ENCODE results near the gene POP4.

Gene POP4

DNA sequence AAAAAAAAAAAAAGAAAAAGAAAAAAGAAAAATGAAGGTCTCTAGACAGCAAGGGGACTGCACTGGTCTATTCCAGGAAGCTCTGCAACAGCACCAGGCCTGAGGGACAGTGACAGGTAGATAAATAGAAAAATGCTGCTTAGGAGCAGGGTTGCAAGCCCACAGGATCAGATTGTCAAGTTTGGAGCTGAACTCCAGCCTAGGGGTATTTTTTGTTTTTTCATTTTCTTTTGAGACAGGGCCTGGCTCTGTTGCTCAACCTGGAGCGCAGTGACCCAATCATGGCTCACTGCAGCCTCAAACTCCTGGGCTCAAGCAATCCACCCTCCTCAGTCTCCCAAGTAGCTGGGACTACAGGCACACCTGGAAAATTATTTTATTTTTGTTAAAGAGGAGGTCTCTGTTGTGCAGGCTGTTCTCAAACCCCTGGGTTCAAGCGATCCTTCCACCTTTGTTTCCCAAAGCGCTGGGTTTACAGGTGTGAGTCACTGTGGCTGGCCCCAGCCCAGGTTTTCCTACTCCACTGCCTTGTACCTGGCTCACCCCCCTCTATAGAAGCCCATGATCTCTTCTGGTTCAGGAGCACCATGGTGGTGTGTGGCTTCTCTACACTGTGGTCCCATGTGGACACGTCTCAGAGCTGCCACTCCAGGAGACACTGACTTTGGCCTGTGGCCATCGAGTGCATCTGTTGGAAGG is 23.9 kb downstream of the POP4 start:
- no peak for DNase-seq (ENCODE audit: low read depth in 2 of 2)

DNA sequence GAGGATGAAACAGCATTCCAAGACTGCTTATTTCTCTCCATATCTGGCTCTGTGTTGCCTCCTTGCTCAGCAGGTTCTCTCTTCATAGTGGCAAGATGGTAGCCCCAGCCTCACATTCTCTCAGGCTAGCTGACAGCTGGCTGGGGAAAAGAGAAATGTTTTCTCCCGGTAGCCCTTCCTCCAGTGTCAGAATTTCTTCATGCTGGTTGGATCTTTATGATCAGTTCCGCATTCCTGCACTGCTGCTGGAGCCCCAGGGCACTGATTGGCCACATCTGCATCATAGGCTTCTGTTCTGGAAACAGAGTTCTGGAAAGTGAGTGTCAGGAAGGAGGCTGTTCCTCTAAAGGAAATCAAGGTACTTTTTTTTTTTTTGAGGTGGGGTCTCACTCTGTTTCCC is 24.6 kb downstream of the POP4 start:
- DNase-seq (ENCODE audit: low read depth in 2 of 2) = no peak

GRCh38 chr19:29631450-29631849 is 25.4 kb downstream of the POP4 start:
- DNase-seq (ENCODE audit: low read depth in 2 of 2) = no peak

DNA sequence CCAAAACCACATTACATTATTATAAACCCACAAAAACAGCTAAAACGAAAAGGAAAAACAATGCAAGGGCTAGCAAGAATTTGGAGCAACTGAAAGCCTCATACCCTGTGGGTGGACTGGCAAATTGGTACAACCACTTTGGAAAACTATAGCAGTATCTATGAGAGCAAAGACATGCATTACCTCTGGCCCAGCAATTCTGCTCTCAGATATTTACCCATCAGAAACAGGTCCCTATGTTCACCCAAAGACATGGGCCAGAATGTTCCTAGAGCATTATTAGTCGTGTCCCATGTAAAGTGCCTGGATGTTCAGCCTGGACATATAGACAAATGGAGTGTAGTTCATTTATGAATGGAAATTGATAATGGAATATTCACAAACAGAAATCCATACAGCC is 27.9 kb downstream of the POP4 start:
- DNase-seq (ENCODE audit: low read depth in 2 of 2) = no peak

- no peak for DNase-seq (ENCODE audit: low read depth in 2 of 2)
Measured at GRCh38 chr19:29634423-29635130, 28.5 kb downstream of the POP4 start.

DNA sequence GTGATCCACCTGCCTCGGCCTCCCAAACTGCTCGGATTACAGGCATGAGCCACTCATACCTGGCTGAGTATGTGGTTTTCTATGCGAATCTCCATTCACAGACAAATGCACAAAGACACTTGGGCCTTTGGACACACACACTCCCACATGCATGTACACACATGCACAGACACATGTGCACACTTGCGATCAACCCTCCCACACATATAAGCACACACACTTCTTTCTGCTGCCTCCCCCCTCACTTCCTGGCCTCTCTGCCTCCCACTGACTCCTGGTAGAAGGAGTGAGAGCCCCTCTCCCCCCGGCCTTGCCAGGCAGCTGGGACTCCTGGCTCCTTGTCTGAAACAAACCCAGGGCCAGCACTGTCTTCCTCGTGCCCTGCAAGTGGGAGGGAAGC is 29.9 kb downstream of the POP4 start:
- no peak for DNase-seq (ENCODE audit: low read depth in 2 of 2)

- no peak for DNase-seq (ENCODE audit: low read depth in 2 of 2)
Measured at GRCh38 chr19:29636553-29637360, 30.7 kb downstream of the POP4 start.

DNA sequence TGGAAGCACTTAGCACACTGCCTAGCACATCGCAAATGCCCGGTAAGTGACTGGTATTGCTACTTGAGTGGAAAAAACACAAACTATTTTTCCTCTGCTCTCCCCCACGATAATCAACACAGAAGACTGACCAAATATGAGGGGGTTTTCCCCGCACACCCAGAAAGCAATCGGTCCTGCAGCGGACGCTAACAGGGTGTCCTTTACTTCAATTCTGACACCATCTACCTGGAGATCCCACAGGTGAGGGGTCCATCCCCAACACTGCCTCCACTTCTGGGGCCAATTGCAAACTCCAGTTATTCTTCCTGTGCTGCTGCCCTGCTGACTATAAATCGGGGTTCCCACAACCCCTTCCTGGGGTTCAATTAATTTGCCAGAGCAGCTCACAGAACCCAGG is 33.0 kb downstream of the POP4 start:
- no peak for DNase-seq (ENCODE audit: low read depth in 2 of 2)

- no peak for DNase-seq (ENCODE audit: low read depth in 2 of 2)
Measured at GRCh38 chr19:29640231-29640630, 34.1 kb downstream of the POP4 start.

GRCh38 chr19:29641597-29641996 is 35.5 kb downstream of the POP4 start:
- no peak for DNase-seq (ENCODE audit: low read depth in 2 of 2)

- DNase-seq (ENCODE audit: low read depth in 2 of 2) = no peak
Measured at GRCh38 chr19:29643361-29643935, 37.4 kb downstream of the POP4 start.

DNA sequence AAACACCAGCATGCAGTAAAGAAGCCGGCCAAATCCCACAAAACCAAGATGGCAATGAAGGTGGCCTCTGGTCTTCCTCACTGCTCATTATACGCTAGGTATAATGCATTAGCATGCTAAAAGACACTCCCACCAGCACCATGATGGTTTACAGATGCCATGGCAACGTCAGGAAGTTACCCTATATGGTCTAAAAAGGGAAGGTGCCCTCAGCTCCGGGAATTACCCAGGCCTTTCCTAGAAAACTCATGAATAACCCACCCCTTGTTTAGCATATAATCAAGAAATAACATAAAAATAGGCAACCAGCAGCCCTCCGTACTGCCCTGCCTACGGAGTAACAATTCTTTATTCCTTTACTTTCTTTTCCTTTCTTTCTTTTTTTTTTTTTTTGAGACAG is 38.1 kb downstream of the POP4 start:
- DNase-seq (ENCODE audit: low read depth in 2 of 2) = no peak

DNA sequence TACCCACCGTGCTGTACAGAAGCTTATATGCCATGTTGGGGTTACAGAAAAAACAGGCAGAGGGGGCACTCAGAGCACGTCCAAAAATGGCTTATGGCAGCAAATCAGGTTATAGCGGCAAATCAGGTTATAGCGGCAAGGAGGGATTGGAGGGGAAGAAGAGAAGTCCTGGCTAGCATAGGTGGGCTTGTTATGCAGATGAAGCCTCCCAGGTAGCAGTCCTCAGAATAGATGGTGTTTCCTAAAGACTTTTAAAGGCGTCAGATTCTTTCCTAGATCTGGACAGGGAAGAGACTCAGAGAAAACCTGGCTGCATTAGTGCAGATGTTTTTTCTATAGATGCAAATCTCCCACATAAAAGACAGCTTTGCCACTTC is 39.4 kb downstream of the POP4 start:
- DNase-seq (ENCODE audit: low read depth in 2 of 2) = no peak

DNA sequence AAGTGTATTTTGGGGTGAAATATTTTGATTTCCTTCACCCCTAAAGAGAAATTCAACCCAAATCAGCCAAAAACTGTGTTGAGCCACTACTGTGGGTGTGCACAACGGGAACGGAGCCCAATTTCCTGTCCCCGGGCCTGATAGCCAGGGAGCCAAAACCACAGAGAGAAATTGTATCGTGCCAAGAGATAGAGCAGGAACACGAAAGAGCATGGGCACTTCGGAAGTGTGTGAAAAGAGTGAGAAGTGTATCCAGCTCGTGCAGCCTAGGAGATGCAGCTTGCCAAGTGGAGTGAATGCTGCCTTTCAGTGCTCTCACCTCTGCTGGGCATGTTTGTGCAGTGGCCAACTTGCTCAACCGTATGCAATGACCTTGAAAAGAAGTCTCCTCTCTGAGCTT is 39.8 kb downstream of the POP4 start:
- DNase-seq (ENCODE audit: low read depth in 2 of 2) = no peak

GRCh38 chr19:29650772-29651387 is 44.8 kb downstream of the POP4 start:
- no peak for DNase-seq (ENCODE audit: low read depth in 2 of 2)

DNA sequence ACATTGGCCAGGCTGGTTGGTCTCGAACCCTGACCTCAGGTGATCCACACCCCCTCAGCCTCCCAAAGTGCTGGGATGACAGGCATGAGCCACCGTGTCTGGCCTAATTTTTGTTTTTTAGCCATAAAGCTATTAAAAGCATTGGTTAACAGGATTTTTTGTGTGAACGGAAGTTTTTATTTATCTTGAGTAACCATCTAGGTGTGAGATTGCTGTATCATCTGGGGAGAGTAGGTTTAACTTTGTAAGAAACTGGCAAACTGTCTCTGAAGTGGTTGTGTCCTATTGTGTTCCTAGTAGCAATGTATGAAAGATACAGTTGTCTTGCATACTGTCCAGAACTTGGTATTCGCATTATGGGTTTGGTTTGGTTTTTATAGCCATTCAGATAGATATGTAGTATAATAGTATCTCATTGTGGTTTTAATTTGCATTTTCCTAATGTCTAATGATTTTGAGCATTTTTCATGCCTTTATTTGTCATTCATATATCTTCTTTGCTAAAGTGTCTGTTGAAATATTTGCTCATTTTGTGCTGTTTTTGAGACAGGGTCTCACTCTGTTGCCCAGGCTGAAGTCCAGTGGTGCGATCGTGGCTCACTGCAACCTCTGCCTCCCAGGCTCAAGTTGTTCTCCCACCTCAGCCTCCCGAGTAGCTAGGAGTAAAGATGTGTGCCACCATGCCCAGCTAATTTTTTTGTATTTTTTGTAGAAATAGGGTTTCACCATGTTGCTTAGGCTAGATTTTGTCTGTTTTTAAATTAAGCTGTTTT is 45.7 kb downstream of the POP4 start:
- DNase-seq (ENCODE audit: low read depth in 2 of 2) = no peak

DNA sequence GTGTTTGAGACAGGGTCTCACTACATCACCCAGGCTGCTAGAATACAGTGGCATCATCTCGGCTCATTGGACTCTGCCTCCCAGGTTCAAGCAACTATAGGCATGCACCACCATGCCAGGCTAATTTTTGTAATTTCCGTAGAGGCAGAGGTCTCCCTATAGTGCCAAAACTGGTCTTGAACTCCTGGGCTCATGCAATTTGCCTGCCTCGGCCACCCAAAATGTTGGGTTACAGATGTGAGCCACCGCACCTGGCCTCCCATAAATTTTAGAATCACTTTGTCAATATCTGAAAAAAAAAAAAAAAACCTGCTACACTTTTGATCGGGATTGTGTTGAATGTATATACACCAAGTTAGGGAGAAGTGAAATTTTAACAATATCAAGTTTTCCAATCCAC is 47.3 kb downstream of the POP4 start:
- DNase-seq (ENCODE audit: low read depth in 2 of 2) = no peak

- no peak for DNase-seq (ENCODE audit: low read depth in 2 of 2)
Measured at GRCh38 chr19:29655648-29656335, 49.7 kb downstream of the POP4 start.

GRCh38 chr19:29658221-29658991 is 52.3 kb downstream of the POP4 start:
- DNase-seq (ENCODE audit: low read depth in 2 of 2) = no peak

- peak in 1 of 2 donors; percentile 44 for DNase-seq (ENCODE audit: low read depth in 2 of 2)
Measured at GRCh38 chr19:29660835-29661234, 54.8 kb downstream of the POP4 start.
